WI38 (cell line): ENCODE data around the gene WWOX.

Experiments
- H3K4me3 ChIP-seq: 2 replicates; pipeline ENCODE4 v1.5.1; 2011; ENCODE audit warnings: low read depth, mild to moderate bottlenecking, control low read depth, low read length
- CTCF ChIP-seq: IDR thresholded peaks from 2 replicates; pipeline ENCODE4 v1.5.1; 2012; ENCODE audit warnings: low read depth, mild to moderate bottlenecking, control low read depth, low read length

WWOX gene

GRCh38 chr16:78323315-78323714 lies 223.9 kb downstream of the WWOX start:
- H3K4me3 ChIP-seq: no peak overlapping the region
- TF ChIP-seq CTCF: no peak

DNA sequence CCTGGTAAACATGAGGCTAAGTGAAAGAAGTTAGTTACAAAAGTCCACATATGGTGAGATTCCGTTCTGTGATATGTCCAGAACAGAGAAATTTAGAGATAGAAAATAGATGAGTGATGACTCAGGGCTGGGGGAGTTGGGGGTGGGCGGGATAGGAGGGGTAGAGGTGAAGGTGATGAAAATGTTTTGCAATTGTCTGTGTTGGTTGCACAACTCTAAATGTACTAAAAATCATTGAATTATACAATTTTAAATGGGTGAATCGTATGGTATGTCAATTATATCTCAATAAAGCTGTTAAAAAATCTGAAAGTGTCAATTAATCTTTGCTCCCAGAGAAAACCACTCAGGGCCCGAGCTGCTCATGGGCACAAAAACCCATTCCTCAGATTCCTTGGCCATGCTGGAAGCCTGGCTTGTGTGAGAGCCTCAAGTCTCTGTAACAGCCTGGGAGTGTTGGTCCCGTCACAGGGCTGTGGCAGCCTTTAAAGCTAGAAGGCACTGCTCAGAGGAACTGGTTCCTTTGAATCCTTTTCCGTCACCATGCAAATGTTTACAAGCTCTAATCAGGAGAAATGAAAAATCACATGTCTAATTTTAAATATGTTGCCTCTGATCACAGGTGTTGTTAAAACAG lies 225.3 kb downstream of the WWOX start:
- H3K4me3 ChIP-seq: no peak overlapping the region
- no peak for TF ChIP-seq CTCF

DNA sequence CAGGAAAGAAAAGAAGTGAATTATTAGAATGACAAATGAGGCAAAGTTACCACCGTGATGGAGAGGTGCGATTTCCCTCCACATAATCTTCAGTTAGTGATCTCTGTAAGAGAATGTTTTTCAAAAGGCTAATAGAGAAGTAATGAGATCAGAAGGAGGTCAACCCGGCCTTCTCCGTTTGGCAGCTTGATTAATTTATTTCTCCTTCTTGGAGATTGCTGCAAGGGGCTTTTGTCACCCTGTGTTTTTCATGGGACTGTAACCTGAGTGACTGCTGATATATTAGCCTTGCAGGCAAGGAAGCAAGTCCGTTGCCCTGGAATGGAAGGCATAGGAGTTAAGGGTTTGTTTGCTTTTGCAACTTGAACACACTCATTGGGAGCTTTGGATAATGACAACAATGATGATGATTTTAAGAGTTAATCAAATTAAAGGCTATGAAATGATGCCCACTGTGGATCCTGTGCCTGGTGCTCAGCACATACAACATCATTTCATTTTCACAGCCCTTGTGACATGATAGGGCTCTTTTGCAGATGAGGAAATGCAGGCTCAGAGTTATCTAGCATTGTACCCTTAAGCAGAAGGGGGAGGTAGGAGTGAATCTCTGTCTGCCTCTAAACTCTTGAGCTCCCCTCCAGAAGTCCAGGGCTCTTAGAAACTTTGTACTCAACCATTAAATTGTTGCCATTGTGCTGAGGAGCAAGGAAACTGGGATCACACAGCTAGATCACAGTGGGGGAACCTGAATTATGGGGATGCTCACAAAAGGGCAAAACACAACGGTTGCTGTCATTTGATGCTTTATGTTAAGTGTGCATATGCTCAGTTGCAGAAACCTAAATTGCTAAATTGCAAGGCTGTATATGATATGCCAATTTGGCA lies 226.3 kb downstream of the WWOX start:
- no peak for TF ChIP-seq CTCF
- no peak overlapping the region for H3K4me3 ChIP-seq

DNA sequence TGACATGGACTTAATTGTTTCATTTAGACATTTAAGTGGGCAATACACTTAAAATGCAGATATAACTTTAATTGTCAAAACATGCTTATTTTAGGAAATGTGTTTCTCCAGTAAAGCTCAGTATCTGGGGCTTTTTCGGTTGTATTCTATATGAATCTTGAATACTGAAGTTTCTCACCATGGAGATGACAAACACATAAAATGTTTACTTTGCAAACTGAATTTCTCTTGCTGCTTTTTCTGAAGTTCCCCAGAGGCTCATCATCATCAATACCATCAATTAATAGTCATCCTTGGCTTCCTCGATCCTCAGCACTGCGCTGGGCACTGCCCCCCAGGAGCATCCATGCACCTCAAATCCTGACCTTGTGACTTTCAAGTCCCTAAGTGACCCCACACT lies 227.3 kb downstream of the WWOX start:
- TF ChIP-seq CTCF: no peak
- no peak overlapping the region for H3K4me3 ChIP-seq

- H3K4me3 ChIP-seq: no peak overlapping the region
- TF ChIP-seq CTCF: no peak
These were observed 232.3 kb downstream of the WWOX start for GRCh38 chr16:78331731-78332130.

DNA sequence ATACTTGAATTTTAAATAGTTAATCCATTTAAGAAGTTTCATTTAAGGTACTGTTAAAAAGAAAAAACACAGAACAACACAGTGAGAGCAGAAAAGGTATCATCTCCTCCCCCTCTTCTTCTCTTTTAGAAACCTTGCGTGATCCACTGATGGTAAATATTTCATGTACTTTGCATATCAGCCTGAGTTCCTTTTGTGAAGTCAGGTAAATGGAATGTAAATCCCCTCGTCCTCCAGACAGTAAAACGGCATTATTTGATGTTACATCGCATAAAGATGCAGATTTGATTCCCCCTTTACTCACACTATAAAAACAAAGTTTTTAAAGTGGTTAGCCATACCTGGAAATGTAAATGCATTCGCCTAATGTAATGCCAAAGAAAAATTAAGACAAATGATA lies 234.4 kb downstream of the WWOX start:
- no peak overlapping the region for H3K4me3 ChIP-seq
- TF ChIP-seq CTCF: no peak

DNA sequence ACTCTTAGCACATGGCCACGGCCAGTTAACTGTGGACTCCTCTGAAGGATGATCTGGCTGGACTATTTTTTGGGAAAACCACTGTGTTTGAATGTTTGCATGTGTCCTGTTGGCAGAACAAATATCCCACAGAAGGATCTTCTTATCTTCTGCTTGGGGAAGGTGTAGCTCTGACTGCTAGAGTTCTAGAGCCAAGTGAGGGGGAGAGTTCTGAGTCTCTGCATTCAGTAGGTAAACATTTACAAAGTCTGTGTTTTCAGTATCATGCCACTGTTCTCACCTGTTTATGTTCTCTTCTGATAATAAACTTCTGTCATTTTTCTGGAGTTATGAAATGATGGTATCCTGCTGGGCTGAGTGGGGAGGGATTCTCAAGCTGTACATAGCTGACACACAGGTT lies 241.1 kb downstream of the WWOX start:
- TF ChIP-seq CTCF: no peak
- no peak overlapping the region for H3K4me3 ChIP-seq
